ENCODE results near the gene CENPS. TPM values are rescaled to one million over a fixed set of nuclear protein-coding genes. Genes with fewer than 3 reads are reported as not detected.
"Not testable (repeated sequence)": the region's sequence is repeated elsewhere in the genome, so short reads cannot be mapped to it uniquely, and the experiment has no call there.

The CENPS gene
- total RNA-seq, 1 experiment from 2014 or later: 24.5 TPM

- DNase-seq (ENCODE audit: low spot score): no peak
Measured at GRCh38 chr1:10419351-10419750, 10.9 kb upstream of the CENPS start.

- no peak for DNase-seq (ENCODE audit: low spot score)
Measured at GRCh38 chr1:10421637-10422036, 8.6 kb upstream of the CENPS start.

- peak; percentile 18 for DNase-seq (ENCODE audit: low spot score)
Measured at GRCh38 chr1:10424034-10424433, 6.2 kb upstream of the CENPS start.

- DNase-seq (ENCODE audit: low spot score): no peak
Measured at GRCh38 chr1:10424651-10425050, 5.6 kb upstream of the CENPS start.

- not testable (repeated sequence) for DNase-seq (ENCODE audit: low spot score)
Measured at GRCh38 chr1:10425826-10426534, 4.3 kb upstream of the CENPS start.

- DNase-seq (ENCODE audit: low spot score): not testable (repeated sequence)
Measured at GRCh38 chr1:10426535-10426848, 3.7 kb upstream of the CENPS start.

- DNase-seq (ENCODE audit: low spot score): no peak
Measured at GRCh38 chr1:10428984-10429383, 1.2 kb upstream of the CENPS start.

GRCh38 chr1:10429868-10430215 lies 391 bp upstream of the CENPS start:
- no peak for DNase-seq (ENCODE audit: low spot score)

GRCh38 chr1:10431070-10431730 lies 967 bp downstream of the CENPS start:
- no peak for DNase-seq (ENCODE audit: low spot score)

GRCh38 chr1:10432910-10433700 lies 2.9 kb downstream of the CENPS start:
- no peak for DNase-seq (ENCODE audit: low spot score)

GRCh38 chr1:10433790-10434189 lies 3.6 kb downstream of the CENPS start:
- no peak for DNase-seq (ENCODE audit: low spot score)

GRCh38 chr1:10434590-10434989 lies 4.4 kb downstream of the CENPS start:
- no peak for DNase-seq (ENCODE audit: low spot score)

- DNase-seq (ENCODE audit: low spot score): no peak
Measured at GRCh38 chr1:10437052-10437451, 6.8 kb downstream of the CENPS start.

GRCh38 chr1:10438677-10439163 lies 8.5 kb downstream of the CENPS start:
- DNase-seq (ENCODE audit: low spot score): peak; percentile 25

- no peak for DNase-seq (ENCODE audit: low spot score)
Measured at GRCh38 chr1:10440305-10440704, 10.1 kb downstream of the CENPS start.

GRCh38 chr1:10440794-10441193 lies 10.6 kb downstream of the CENPS start:
- DNase-seq (ENCODE audit: low spot score): no peak

- no peak for DNase-seq (ENCODE audit: low spot score)
Measured at GRCh38 chr1:10444248-10444647, 14.0 kb downstream of the CENPS start.

GRCh38 chr1:10444795-10445397 lies 14.7 kb downstream of the CENPS start:
- DNase-seq (ENCODE audit: low spot score): no peak

GRCh38 chr1:10446790-10447422 lies 16.7 kb downstream of the CENPS start:
- DNase-seq (ENCODE audit: low spot score): no peak

GRCh38 chr1:10449751-10450150 lies 19.5 kb downstream of the CENPS start, which contains the start of gene CORT:
CORT (plus strand) TSS chr1:10450031; CDS start chr1:10450224, 193 bp downstream.
- no peak for DNase-seq (ENCODE audit: low spot score)

- no peak for DNase-seq (ENCODE audit: low spot score)
Measured at GRCh38 chr1:10450156-10450814, 20.1 kb downstream of the CENPS start.

Data from H4 (cell line).